Measurements from ENCODE around the gene RHOJ.

DNA sequence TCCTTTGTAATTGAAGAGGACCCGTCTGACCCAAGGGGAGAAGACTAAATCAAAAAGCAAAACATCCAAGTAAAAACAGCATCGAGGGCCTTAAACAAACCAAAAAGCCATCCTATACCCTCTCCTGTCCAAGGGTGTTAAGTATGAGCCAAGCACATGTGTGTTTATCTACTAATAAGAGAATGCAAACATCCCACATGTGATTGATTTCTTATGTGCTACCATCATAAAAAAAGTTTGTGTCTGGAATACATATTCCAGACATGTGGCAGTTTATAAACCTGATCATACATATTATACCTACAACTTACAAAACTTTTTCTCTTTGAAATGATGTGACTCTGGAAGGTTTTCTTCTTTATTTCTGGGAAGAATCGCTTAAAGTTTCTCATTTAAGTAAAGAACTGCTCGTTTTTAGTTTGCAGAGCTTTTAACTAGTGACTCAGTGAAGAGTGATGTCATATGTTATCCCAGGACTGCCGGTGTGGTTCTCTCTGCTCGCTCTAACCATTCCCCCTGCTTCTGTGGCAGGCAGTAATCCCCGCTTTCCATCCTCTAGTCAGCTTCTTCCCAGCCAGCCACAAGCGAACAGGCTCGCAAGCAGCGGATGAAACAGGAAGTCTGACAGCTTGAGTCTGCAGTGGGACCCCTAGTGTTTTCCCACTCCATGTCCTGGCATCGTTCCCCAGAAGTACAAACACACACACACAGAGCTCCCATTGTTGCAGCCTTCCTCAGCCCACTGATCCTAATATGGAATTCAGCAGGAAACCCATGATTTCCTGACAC is 431 bp upstream of the RHOJ start:
- TF ChIP-seq, protein P1, sequence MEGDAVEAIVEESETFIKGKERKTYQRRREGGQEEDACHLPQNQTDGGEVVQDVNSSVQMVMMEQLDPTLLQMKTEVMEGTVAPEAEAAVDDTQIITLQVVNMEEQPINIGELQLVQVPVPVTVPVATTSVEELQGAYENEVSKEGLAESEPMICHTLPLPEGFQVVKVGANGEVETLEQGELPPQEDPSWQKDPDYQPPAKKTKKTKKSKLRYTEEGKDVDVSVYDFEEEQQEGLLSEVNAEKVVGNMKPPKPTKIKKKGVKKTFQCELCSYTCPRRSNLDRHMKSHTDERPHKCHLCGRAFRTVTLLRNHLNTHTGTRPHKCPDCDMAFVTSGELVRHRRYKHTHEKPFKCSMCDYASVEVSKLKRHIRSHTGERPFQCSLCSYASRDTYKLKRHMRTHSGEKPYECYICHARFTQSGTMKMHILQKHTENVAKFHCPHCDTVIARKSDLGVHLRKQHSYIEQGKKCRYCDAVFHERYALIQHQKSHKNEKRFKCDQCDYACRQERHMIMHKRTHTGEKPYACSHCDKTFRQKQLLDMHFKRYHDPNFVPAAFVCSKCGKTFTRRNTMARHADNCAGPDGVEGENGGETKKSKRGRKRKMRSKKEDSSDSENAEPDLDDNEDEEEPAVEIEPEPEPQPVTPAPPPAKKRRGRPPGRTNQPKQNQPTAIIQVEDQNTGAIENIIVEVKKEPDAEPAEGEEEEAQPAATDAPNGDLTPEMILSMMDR (IDR thresholded peaks at IDR 0.05; ENCODE audit: poor library complexity, severe bottlenecking) = peak; percentile 51
- TF ChIP-seq SMC3 (conservative IDR thresholded peaks at IDR 0.05; ENCODE audit: poor library complexity) (peak; percentile 36), POLR2AphosphoS5 (IDR thresholded peaks at IDR 0.05) (peak; percentile 24), TAF1 (IDR thresholded peaks at IDR 0.05; ENCODE audit: low read depth) (no peak), EP300 (conservative IDR thresholded peaks at IDR 0.05; ENCODE audit: poor library complexity, severe bottlenecking) (no peak), EZH2 (IDR thresholded peaks at IDR 0.05; ENCODE audit: borderline replicate concordance, insufficient read depth, low read length, poor library complexity, severe bottlenecking) (no peak)
- TF ChIP-seq, protein P2, sequence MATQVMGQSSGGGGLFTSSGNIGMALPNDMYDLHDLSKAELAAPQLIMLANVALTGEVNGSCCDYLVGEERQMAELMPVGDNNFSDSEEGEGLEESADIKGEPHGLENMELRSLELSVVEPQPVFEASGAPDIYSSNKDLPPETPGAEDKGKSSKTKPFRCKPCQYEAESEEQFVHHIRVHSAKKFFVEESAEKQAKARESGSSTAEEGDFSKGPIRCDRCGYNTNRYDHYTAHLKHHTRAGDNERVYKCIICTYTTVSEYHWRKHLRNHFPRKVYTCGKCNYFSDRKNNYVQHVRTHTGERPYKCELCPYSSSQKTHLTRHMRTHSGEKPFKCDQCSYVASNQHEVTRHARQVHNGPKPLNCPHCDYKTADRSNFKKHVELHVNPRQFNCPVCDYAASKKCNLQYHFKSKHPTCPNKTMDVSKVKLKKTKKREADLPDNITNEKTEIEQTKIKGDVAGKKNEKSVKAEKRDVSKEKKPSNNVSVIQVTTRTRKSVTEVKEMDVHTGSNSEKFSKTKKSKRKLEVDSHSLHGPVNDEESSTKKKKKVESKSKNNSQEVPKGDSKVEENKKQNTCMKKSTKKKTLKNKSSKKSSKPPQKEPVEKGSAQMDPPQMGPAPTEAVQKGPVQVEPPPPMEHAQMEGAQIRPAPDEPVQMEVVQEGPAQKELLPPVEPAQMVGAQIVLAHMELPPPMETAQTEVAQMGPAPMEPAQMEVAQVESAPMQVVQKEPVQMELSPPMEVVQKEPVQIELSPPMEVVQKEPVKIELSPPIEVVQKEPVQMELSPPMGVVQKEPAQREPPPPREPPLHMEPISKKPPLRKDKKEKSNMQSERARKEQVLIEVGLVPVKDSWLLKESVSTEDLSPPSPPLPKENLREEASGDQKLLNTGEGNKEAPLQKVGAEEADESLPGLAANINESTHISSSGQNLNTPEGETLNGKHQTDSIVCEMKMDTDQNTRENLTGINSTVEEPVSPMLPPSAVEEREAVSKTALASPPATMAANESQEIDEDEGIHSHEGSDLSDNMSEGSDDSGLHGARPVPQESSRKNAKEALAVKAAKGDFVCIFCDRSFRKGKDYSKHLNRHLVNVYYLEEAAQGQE (IDR thresholded peaks at IDR 0.05; ENCODE audit: borderline replicate concordance) = peak; percentile 98
